ENCODE results near the gene FRY. TPM values are rescaled to one million over a fixed set of nuclear protein-coding genes. Genes with fewer than 3 reads are reported as not detected.

The FRY gene
- total RNA-seq, 1 experiment from 2014 or later = 2.5 TPM

- Histone ChIP-seq H3K4me1 (replicated peaks) (no peaks in the 10 kb centered on the region), H3K27me3 (replicated peaks) (no peaks in the 10 kb centered on the region), H3K36me3 (no peaks in the 10 kb centered on the region), H3K27ac (no peak overlapping the region), H3K4me3 (no peak overlapping the region), H3K9me3 (replicated peaks) (no peaks in the 10 kb centered on the region)
- DNase-seq (ENCODE audit: low read depth in 1 of 2, low spot score in 2 of 2) = no peak
These were observed 142.8 kb downstream of the FRY start for GRCh38 chr13:32174366-32174765.

GRCh38 chr13:32175307-32175706 is 143.7 kb downstream of the FRY start:
- Histone ChIP-seq H3K4me3 (no peak overlapping the region), H3K9me3 (replicated peaks) (no peaks in the 10 kb centered on the region), H3K27ac (no peak overlapping the region), H3K4me1 (replicated peaks) (no peaks in the 10 kb centered on the region), H3K36me3 (no peaks in the 10 kb centered on the region), H3K27me3 (replicated peaks) (no peaks in the 10 kb centered on the region)
- DNase-seq (ENCODE audit: low read depth in 1 of 2, low spot score in 2 of 2) = no peak

GRCh38 chr13:32175943-32176342 is 144.4 kb downstream of the FRY start:
- Histone ChIP-seq H3K27ac (no peak overlapping the region), H3K4me1 (replicated peaks) (no peaks in the 10 kb centered on the region), H3K36me3 (no peaks in the 10 kb centered on the region), H3K4me3 (no peak overlapping the region), H3K27me3 (replicated peaks) (no peaks in the 10 kb centered on the region), H3K9me3 (replicated peaks) (no peaks in the 10 kb centered on the region)
- no peak for DNase-seq (ENCODE audit: low read depth in 1 of 2, low spot score in 2 of 2)

- H3K4me3 ChIP-seq = no peak overlapping the region
- no peak for DNase-seq (ENCODE audit: low read depth in 1 of 2, low spot score in 2 of 2)
- H3K9me3 ChIP-seq (replicated peaks) = no peaks in the 10 kb centered on the region
- no peak overlapping the region for H3K27ac ChIP-seq
- no peaks in the 10 kb centered on the region for H3K4me1 ChIP-seq (replicated peaks)
- H3K27me3 ChIP-seq (replicated peaks) = no peaks in the 10 kb centered on the region
- no peaks in the 10 kb centered on the region for H3K36me3 ChIP-seq
These were observed 145.1 kb downstream of the FRY start for GRCh38 chr13:32176696-32177095.

GRCh38 chr13:32178763-32179162 is 147.2 kb downstream of the FRY start:
- no peak overlapping the region for H3K27ac ChIP-seq
- H3K4me1 ChIP-seq (replicated peaks) = no peaks in the 10 kb centered on the region
- no peaks in the 10 kb centered on the region for H3K27me3 ChIP-seq (replicated peaks)
- no peaks in the 10 kb centered on the region for H3K36me3 ChIP-seq
- H3K9me3 ChIP-seq (replicated peaks) = no peaks in the 10 kb centered on the region
- H3K4me3 ChIP-seq = no peak overlapping the region
- no peak for DNase-seq (ENCODE audit: low read depth in 1 of 2, low spot score in 2 of 2)

- no peaks in the 10 kb centered on the region for H3K36me3 ChIP-seq
- H3K4me1 ChIP-seq (replicated peaks) = no peaks in the 10 kb centered on the region
- no peaks in the 10 kb centered on the region for H3K27me3 ChIP-seq (replicated peaks)
- H3K27ac ChIP-seq = no peak overlapping the region
- H3K4me3 ChIP-seq = no peak overlapping the region
- H3K9me3 ChIP-seq (replicated peaks) = no peaks in the 10 kb centered on the region
- no peak for DNase-seq (ENCODE audit: low read depth in 1 of 2, low spot score in 2 of 2)
These were observed 148.1 kb downstream of the FRY start for GRCh38 chr13:32179708-32180107.

- Histone ChIP-seq H3K27me3 (replicated peaks) (no peaks in the 10 kb centered on the region), H3K9me3 (replicated peaks) (no peaks in the 10 kb centered on the region)
- no peak for DNase-seq (ENCODE audit: low read depth in 1 of 2, low spot score in 2 of 2)
These were observed 156.1 kb downstream of the FRY start for GRCh38 chr13:32187651-32188050.

GRCh38 chr13:32191452-32191998 is 160.0 kb downstream of the FRY start:
- Histone ChIP-seq H3K27ac (no peak overlapping the region), H3K4me3 (no peak overlapping the region), H3K9me3 (replicated peaks) (no peaks in the 10 kb centered on the region), H3K4me1 (replicated peaks) (no peaks in the 10 kb centered on the region), H3K36me3 (no peaks in the 10 kb centered on the region; the same call in 1 of the 2 replicates), H3K27me3 (replicated peaks) (no peaks in the 10 kb centered on the region)
- DNase-seq (ENCODE audit: low read depth in 1 of 2, low spot score in 2 of 2) = no peak

More at GRCh38 chr13:32187651-32188050, 156.1 kb downstream of the FRY start:
- Histone ChIP-seq H3K27ac (no peak overlapping the region), H3K4me1 (replicated peaks) (no peaks in the 10 kb centered on the region), H3K4me3 (no peak overlapping the region), H3K36me3 (no peaks in the 10 kb centered on the region; the same call in 1 of the 2 replicates)

GRCh38 chr13:32195713-32196112 is 164.1 kb downstream of the FRY start:
- DNase-seq (ENCODE audit: low read depth in 1 of 2, low spot score in 2 of 2) = no peak
- Histone ChIP-seq H3K9me3 (replicated peaks) (no peaks in the 10 kb centered on the region), H3K36me3 (no peaks in the 10 kb centered on the region), H3K27ac (no peak overlapping the region), H3K4me3 (no peak overlapping the region), H3K4me1 (replicated peaks) (no peaks in the 10 kb centered on the region), H3K27me3 (replicated peaks) (no peaks in the 10 kb centered on the region)

GRCh38 chr13:32199168-32199567 is 167.6 kb downstream of the FRY start:
- Histone ChIP-seq H3K4me1 (replicated peaks) (no peaks in the 10 kb centered on the region), H3K4me3 (no peak overlapping the region), H3K36me3 (no peaks in the 10 kb centered on the region), H3K9me3 (replicated peaks) (no peaks in the 10 kb centered on the region), H3K27ac (no peak overlapping the region), H3K27me3 (replicated peaks) (no peaks in the 10 kb centered on the region)
- DNase-seq (ENCODE audit: low read depth in 1 of 2, low spot score in 2 of 2) = no peak

GRCh38 chr13:32200741-32201140 is 169.2 kb downstream of the FRY start:
- no peaks in the 10 kb centered on the region for H3K27me3 ChIP-seq (replicated peaks)
- H3K4me1 ChIP-seq (replicated peaks) = no peaks in the 10 kb centered on the region
- no peaks in the 10 kb centered on the region for H3K9me3 ChIP-seq (replicated peaks)
- H3K27ac ChIP-seq = no peak overlapping the region
- H3K4me3 ChIP-seq = no peak overlapping the region
- no peaks in the 10 kb centered on the region for H3K36me3 ChIP-seq
- DNase-seq (ENCODE audit: low read depth in 1 of 2, low spot score in 2 of 2) = no peak

- Histone ChIP-seq H3K4me3 (no peak overlapping the region), H3K4me1 (replicated peaks) (no peaks in the 10 kb centered on the region), H3K9me3 (replicated peaks) (no peaks in the 10 kb centered on the region), H3K27me3 (replicated peaks) (no peaks in the 10 kb centered on the region), H3K36me3 (no peaks in the 10 kb centered on the region), H3K27ac (no peak overlapping the region)
- no peak for DNase-seq (ENCODE audit: low read depth in 1 of 2, low spot score in 2 of 2)
These were observed 170.2 kb downstream of the FRY start for GRCh38 chr13:32201809-32202208.

- Histone ChIP-seq H3K4me3 (no peak overlapping the region), H3K36me3 (no peaks in the 10 kb centered on the region), H3K27me3 (replicated peaks) (no peaks in the 10 kb centered on the region), H3K27ac (no peak overlapping the region), H3K4me1 (replicated peaks) (no peaks in the 10 kb centered on the region), H3K9me3 (replicated peaks) (no peaks in the 10 kb centered on the region)
- no peak for DNase-seq (ENCODE audit: low read depth in 1 of 2, low spot score in 2 of 2)
These were observed 170.7 kb downstream of the FRY start for GRCh38 chr13:32202268-32202667.

GRCh38 chr13:32203221-32203620 is 171.6 kb downstream of the FRY start:
- Histone ChIP-seq H3K36me3 (no peaks in the 10 kb centered on the region), H3K27me3 (replicated peaks) (no peaks in the 10 kb centered on the region), H3K9me3 (replicated peaks) (no peaks in the 10 kb centered on the region), H3K4me3 (no peak overlapping the region), H3K4me1 (replicated peaks) (no peaks in the 10 kb centered on the region), H3K27ac (no peak overlapping the region)
- no peak for DNase-seq (ENCODE audit: low read depth in 1 of 2, low spot score in 2 of 2)

GRCh38 chr13:32203736-32204135 is 172.2 kb downstream of the FRY start:
- Histone ChIP-seq H3K4me3 (no peak overlapping the region), H3K4me1 (replicated peaks) (no peaks in the 10 kb centered on the region), H3K36me3 (no peaks in the 10 kb centered on the region), H3K9me3 (replicated peaks) (no peaks in the 10 kb centered on the region), H3K27ac (no peak overlapping the region), H3K27me3 (replicated peaks) (no peaks in the 10 kb centered on the region)
- DNase-seq (ENCODE audit: low read depth in 1 of 2, low spot score in 2 of 2) = no peak

All from SJSA1 (cell line).